CD4-positive, alpha-beta T cell treated with Interleukin-15 for 4 hours (primary cell): ENCODE results near the gene ANKRD40CL.
"Not testable (repeated sequence)": the region's sequence is repeated elsewhere in the genome, so short reads cannot be mapped to it uniquely, and the experiment has no call there.

Experiments used
- DNase-seq: peaks from one replicate; pipeline ENCODE4 v3.0.0-alpha.2; 2020; ENCODE audit warnings: low spot score

The ANKRD40CL gene

GRCh38 chr17:50767446-50767845 is at the start of gene ANKRD40CL:
ANKRD40CL (minus strand) TSS chr17:50767518; CDS start chr17:50766913, 605 bp downstream.
- no peak for DNase-seq

DNA sequence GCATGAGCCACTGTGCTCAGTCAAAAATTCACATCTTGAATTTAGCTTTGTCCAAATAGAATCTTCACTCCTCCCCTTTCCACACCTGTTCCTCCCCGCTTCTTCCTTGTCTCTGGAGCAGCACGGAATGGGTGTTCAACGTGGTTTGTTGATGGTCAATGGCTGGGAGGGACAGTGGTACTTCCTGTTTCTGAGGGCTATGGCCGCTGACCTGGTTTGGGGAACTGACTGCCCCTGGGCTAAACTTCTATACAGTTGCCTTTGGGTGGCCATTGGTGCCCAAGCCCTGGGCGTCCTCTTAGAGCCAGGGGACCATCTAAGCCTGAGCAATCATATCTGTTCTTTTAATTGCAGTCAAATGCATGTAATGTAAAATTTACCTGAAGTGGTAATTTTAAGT is 49.0 kb upstream of the ANKRD40CL start:
- no peak for DNase-seq

- no peak for DNase-seq
These were observed 48.1 kb upstream of the ANKRD40CL start for GRCh38 chr17:50815400-50815799.

DNA sequence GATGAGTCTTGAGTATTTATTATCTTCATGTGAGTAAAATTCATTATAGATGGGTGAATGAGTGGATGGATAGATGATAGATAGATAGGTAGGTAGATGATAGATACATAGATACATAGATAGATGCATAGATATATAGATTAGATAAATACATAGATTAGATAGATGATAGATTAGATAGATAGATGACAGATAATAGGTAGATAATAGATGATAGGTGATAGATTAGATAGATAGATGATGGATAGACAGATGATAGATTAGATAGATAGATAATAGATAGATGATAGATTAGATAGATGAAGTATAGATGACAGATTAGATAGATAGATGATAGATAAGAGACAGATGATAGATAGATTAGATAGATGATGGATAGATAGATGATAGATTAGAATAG is 46.3 kb upstream of the ANKRD40CL start:
- no peak for DNase-seq

- DNase-seq, result no peak
These were observed 41.6 kb upstream of the ANKRD40CL start for GRCh38 chr17:50808888-50809287.

GRCh38 chr17:50808413-50808812 is 41.1 kb upstream of the ANKRD40CL start:
- DNase-seq, result no peak

DNA sequence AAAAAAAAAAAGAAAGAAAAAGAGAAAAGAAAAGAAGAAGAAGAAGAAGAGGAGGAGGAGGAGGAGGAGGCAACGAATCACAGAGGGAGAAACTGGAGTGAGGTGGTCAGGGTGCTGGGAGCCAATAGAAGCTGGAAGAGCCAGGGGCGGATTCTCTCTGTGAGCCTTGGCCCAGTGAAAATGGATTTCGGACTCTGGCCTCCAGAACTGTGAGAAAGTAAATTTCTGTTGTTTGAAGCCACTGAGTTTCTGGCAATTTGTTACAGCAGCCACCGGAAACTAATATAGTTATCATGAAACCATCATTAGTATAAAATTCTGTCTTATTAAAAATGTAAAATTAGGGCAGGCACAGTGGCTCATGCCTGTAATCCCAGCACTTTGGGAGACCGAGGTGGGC is 40.4 kb upstream of the ANKRD40CL start:
- DNase-seq, result no peak

- no peak for DNase-seq
These were observed 39.7 kb upstream of the ANKRD40CL start for GRCh38 chr17:50807009-50807408.

GRCh38 chr17:50806141-50806643 is 38.9 kb upstream of the ANKRD40CL start:
- no peak for DNase-seq

GRCh38 chr17:50805486-50805885 is 38.2 kb upstream of the ANKRD40CL start:
- no peak for DNase-seq

DNA sequence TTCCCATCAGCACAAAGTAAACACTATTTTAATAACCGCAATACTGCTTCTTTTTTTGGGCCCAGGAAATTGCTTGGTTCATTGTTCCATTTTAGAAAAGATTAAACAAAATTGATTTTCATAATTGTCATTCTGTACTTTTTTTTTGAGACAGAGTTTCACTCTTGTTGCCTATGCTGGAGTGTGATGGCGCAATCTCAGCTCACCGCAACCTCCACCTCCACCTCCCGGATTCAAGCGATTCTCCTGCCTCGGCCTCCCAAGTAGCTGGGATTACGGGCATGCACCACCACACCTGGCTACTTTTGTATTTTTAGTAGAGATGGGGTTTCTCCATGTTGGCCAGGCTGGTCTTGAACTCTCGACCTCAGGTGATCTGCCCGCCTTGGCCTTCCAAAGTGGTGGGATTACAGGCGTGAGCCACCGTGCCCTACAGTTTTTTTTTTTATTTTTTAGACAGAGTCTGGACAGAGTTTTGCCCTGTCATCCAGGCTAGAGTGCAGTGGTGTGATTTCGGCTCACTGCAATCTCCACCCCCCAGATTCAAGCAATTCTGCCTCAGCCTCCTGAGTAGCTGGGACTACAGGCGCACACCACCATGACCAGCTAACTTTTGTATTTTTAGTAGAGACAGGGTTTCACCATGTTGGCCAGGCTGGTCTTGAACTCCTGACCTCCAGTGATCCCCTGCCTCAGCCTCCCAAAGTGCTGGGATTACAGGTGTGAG is 37.6 kb upstream of the ANKRD40CL start:
- DNase-seq, result not testable (repeated sequence)

DNA sequence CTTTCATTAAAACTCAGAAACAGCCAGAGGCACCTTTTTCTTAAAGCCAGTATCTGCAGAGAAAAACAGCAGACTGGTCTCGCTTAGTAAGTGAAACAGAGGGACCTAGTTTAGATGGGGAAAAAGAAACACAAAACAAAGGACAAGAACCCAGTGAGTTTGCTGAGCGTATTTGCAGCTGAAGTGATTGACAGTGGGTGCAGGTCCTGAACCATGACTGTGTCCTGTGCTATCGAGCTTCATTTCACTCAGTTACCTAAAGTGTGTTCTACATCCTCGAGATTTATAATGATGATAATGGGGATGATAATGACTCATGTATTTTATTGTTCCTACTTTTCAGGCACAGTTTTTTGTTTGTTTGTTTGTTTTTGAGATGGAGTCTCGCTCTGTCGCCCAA is 36.4 kb upstream of the ANKRD40CL start:
- DNase-seq, result no peak

DNA sequence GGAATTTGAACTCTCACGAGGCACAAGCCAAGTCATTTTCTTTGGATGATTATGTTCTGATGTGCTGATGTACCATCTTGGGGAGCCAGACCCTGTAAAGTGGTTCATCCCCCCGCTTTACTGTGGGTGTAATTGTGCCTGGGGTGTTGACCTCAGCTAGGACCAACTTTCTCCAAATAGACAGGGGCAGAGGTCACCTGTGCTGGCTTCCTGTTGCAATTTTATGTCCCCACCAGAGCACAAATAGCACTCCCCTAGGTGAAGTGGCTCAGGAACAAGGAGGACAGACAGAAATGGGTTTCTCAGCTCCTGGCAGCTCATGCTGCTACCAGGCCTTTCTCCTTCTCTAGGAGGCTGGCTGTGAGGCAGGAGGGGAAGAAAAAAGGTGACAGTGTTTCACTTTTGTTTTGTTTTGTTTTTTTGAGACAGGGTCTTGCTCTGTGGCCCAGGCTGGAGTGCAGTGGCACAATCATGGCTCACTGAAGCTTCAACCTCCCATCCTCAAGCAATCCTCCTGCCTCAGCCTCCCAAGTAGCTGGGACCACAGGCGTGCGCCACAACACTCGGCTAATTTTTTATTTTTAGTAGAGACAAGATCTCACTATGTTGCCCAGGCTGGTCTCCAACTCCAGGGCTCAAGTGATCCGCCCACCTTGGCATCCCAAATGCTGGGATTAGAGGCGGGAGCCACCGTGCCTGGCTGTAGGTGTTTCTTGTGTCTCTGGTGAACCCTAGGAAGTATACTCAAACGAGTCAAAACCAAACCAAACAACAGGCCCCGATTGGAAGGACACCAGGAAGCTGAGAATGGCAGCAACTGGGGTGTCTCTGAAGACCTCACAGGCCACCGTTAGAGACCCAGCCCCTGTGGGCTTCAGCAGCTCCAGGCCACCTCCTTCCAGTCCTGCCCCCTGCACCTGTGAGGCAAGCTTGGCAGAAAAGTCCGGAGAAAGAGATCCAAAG is 35.6 kb upstream of the ANKRD40CL start:
- no peak for DNase-seq

DNA sequence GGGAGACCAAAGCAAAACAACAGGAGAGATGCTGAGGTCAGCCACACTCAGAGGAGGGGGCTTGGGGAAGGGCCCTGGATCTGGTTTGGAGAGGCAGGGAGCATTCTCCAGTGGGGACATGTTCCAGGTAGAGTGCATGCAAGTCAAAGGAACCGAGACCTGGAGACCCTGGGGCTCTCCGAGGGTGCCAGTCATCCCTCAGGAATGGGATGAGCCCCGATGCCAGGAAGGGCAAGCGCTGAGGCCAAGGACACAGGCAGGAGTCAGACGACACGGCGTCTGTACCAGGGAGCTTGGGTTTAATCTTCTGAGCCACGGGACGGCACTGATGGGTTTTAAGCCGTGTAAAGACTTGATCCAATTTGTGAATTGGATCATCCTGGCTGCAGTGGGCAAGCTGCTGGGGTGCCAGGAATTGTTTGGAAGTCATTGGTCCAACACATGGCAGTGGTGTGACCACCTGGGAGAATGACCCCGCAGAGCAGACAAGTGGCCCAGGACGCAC is 32.9 kb upstream of the ANKRD40CL start:
- DNase-seq, result no peak

DNA sequence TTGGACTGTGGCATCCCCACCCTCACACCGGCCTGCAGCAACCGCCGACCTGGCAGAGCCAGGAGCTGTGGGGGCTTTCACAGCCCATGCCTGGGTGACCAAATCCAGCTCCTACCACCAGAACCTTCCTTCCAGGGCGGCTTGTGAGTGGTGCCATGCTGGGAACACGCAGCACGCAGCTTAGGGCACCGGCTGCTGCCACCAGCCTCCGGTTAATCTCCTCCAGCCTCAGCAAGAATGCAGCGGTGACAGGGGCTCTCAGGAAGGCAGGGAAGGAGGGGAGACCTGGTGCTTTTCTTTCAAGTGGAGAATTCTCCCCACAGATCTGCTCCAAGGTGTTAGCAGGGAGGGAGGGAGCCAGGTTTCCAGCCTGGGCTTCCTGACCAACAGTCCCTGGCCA is 32.3 kb upstream of the ANKRD40CL start:
- no peak for DNase-seq

GRCh38 chr17:50798424-50799288 is 31.3 kb upstream of the ANKRD40CL start:
- DNase-seq, result no peak

DNA sequence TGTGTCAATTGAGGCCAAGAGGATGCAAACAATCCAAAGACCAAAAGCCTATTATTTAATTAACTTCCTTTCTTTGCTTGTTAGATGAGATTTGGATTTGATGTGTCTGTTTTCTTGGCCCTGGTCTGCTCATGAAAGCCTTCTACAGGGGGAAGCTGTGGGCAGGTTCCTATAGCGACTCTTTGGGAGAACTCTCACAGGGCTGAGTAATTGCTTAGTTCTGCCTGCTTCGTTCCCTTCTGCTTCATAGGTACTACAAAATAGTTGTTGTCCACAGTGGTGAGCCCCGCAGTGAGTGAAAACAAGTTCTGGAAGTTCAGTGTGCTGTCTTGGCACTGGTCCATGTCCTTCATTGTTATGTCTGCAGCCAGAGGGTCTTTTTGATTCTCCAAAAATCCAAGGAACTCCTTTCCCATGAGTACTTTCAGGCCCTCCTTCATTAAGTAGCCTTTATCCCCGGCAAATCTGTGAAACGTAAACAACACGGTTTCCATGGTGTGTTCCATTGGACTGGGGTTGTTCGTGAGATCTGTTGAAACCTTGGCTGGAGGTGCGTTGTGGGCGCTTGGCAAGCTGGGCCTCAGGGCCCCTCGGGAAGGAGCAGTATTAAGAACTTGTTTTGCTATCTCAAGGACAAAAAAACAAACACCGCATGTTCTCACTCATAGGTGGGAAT is 30.0 kb upstream of the ANKRD40CL start:
- DNase-seq, result no peak

DNA sequence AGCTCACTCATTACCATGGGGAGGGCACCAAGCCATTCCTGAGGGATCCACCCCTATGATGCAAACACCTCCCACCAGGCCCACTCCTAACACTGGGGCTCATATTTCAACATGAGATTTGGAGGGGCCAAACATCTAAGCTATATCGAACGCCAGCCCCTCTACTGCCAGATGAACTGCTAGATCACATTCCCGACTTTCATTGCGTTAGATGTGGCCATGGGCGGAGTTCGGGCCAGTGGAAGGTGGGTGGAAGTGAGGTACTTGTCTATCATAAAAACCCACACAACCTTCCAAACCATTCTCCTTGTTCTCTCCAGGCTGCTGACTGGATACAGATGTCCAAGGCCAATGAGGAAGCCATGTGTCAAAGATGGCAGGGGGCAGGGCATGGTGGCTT is 27.0 kb upstream of the ANKRD40CL start:
- no peak for DNase-seq

GRCh38 chr17:50793007-50793406 is 25.7 kb upstream of the ANKRD40CL start:
- DNase-seq, result no peak

DNA sequence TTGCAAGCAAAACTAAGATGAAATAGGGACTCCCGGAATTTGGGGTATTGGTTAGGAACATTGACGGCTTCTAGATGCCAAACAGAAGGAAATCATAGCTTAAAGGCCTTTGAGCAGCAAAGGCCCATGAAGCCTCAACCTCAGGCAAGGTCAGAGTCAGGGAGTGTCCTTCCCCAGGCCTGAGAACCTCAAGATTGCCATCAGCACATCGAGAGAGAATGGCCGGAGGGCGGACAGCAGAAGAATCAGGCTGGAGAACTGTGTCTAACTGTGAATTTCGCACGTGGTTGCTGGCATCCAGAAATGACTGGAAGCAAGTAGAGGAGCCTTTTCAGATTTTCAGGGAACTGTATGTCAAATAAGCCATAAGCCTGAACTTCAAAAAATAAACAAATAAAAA is 24.8 kb upstream of the ANKRD40CL start:
- DNase-seq, result no peak

DNA sequence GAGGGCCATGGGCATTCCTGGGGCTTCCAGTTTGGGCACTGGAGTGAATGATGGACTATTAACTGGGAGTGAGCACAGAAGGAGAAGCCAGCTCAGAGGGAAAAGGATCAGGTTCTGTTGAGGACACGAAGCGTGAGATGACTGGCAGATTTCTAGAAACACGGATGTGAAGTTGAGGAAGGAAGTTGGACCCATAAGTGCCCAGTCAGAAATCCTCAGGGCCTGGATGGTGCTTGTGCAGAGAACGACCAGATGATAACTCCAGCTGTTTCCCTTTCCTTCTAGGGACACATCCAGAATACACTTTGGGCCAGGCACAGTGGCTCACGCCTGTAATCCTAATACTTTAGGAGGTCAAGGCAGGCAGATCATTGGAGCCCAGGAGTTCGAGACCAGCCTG is 23.3 kb upstream of the ANKRD40CL start:
- DNase-seq, result no peak
